ENCODE measurements around the gene CD82. TPM values are rescaled to one million over a fixed set of nuclear protein-coding genes. Genes with fewer than 3 reads are reported as not detected.
A peak's percentile ranks its signal among the peaks of the same experiment; 100 is the strongest.

CD82 gene
- total and polyA plus RNA-seq, 2 donors from 2014 or later: 59.3 to 94.4 TPM

DNA sequence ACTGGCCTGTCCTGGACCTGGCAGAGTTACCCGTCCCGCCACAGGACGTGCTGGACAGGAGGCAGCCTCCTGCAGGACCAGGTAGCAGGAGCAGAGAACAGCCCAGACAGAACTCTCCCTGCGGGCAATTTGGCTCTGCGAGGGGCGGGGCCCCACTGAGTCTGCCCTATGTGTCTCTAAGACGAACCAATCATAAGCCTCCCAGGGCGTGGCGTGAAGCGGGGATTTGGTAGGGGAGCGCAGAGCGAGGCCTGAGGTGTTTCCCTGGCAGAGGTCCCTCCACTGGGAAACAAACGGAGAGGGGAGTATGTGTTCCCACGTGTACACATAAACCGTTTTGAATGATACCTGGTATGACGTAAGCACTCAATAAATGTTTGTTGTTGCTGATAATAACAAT is 7.4 kb downstream of the CD82 start:
- no peak overlapping the region for H3K4me3 ChIP-seq (ENCODE audit: low read length in 3 of 3)
- H3K36me3 ChIP-seq (ENCODE audit: control insufficient read depth in 2 of 3, insufficient read depth in 3 of 3, low read length in 3 of 3): no peaks in the 10 kb centered on the region
- H3K4me1 ChIP-seq (ENCODE audit: control insufficient read depth in 2 of 3, insufficient read depth in 2 of 3, low read depth in 1 of 3, low read length in 3 of 3): peaks cover 0 to 2% (median 0%) of the 10 kb centered on the region in 3 donors
- FAIRE-seq: no peak
- H3K27ac ChIP-seq (ENCODE audit: low read depth in 2 of 2, low read length in 2 of 2): no peak overlapping the region
- no peaks in the 10 kb centered on the region for H3K9me3 ChIP-seq (ENCODE audit: control insufficient read depth in 2 of 3, insufficient read depth in 1 of 3, low read length in 3 of 3)
- no peak for DNase-seq
- TF ChIP-seq, protein P1, sequence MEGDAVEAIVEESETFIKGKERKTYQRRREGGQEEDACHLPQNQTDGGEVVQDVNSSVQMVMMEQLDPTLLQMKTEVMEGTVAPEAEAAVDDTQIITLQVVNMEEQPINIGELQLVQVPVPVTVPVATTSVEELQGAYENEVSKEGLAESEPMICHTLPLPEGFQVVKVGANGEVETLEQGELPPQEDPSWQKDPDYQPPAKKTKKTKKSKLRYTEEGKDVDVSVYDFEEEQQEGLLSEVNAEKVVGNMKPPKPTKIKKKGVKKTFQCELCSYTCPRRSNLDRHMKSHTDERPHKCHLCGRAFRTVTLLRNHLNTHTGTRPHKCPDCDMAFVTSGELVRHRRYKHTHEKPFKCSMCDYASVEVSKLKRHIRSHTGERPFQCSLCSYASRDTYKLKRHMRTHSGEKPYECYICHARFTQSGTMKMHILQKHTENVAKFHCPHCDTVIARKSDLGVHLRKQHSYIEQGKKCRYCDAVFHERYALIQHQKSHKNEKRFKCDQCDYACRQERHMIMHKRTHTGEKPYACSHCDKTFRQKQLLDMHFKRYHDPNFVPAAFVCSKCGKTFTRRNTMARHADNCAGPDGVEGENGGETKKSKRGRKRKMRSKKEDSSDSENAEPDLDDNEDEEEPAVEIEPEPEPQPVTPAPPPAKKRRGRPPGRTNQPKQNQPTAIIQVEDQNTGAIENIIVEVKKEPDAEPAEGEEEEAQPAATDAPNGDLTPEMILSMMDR (IDR thresholded peaks at IDR 0.05; ENCODE audit: borderline replicate concordance, extremely low read depth, insufficient read depth): no peak
- intact Hi-C loops (cut with DNase I): no loop called here
- H3K9ac ChIP-seq (ENCODE audit: low read length in 3 of 3): no peak overlapping the region
- no peaks in the 10 kb centered on the region for H3K27me3 ChIP-seq (ENCODE audit: control insufficient read depth, insufficient read depth, low read length)

DNA sequence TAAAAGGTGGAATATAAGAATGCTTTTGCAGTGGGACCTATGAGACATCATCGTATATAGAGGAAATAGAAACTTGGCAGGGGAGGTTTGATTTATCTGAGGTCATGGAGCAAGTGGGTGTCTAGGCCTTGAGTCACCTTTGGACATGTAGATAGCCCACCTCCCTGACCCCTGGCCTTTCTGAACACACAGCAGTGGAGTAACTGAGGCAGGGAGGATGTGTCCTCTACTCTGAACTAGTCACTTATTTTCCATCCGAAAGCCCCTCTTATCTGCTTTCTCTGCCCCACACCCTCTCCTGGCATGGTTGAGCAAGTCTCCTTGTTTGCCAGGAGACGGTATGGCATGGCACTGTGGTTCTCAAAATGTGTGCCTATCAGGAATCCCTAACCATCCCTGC is 7.9 kb downstream of the CD82 start:
- Histone ChIP-seq H3K27ac (ENCODE audit: low read depth in 2 of 2, low read length in 2 of 2) (no peak overlapping the region), H3K27me3 (ENCODE audit: control insufficient read depth, insufficient read depth, low read length) (no peaks in the 10 kb centered on the region), H3K4me1 (ENCODE audit: control insufficient read depth in 2 of 3, insufficient read depth in 2 of 3, low read depth in 1 of 3, low read length in 3 of 3) (peaks cover 0 to 2% (median 0%) of the 10 kb centered on the region in 3 donors), H3K36me3 (ENCODE audit: control insufficient read depth in 2 of 3, insufficient read depth in 3 of 3, low read length in 3 of 3) (no peaks in the 10 kb centered on the region), H3K9ac (ENCODE audit: low read length in 3 of 3) (no peak overlapping the region), H3K9me3 (ENCODE audit: control insufficient read depth in 2 of 3, insufficient read depth in 1 of 3, low read length in 3 of 3) (no peaks in the 10 kb centered on the region), H3K4me3 (ENCODE audit: low read length in 3 of 3) (no peak overlapping the region)
- TF ChIP-seq, protein P1 (IDR thresholded peaks at IDR 0.05; ENCODE audit: borderline replicate concordance, extremely low read depth, insufficient read depth): no peak
- DNase-seq (no peak), FAIRE-seq (no peak)
- intact Hi-C loops (cut with DNase I): no loop called here

DNA sequence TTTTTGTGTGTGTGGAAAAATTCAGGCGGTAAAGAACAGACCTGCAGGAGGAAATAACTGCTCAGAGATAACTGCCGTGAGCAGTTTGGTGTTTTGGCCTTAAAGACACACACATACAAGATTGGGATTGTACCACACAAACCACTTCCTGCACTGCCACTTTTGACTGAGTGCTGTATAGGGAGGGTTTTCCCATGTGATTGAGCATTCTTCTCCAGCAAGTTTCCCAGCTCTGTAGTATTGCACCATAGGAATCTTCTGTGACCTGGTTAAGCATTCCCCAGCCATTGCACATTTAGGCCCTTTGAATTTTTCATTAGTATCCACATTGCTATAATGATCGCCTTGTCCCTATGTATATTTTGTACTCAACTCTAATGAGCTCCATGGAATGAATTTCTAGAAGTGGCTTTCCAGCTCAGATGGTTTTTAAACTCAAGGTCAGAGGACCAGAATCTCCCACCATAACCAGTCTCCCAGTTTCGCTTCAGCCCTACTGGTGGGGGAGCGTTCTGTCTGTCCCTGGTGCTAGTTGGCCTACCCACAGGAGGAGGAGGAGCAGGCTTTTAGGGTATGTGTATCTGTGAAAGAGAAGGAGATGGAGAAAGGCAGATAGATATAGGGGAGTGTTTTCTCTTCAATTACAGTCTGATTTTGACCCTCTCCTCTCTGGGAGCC is 9.3 kb downstream of the CD82 start:
- Histone ChIP-seq H3K36me3 (ENCODE audit: control insufficient read depth in 2 of 3, insufficient read depth in 3 of 3, low read length in 3 of 3) (no peaks in the 10 kb centered on the region), H3K9ac (ENCODE audit: low read length in 3 of 3) (no peak overlapping the region), H3K4me3 (ENCODE audit: low read length in 3 of 3) (no peak overlapping the region), H3K27ac (ENCODE audit: low read depth in 2 of 2, low read length in 2 of 2) (no peak overlapping the region), H3K4me1 (ENCODE audit: control insufficient read depth in 2 of 3, insufficient read depth in 2 of 3, low read depth in 1 of 3, low read length in 3 of 3) (no peaks in the 10 kb centered on the region), H3K27me3 (ENCODE audit: control insufficient read depth, insufficient read depth, low read length) (no peaks in the 10 kb centered on the region), H3K9me3 (ENCODE audit: control insufficient read depth in 2 of 3, insufficient read depth in 1 of 3, low read length in 3 of 3) (no peaks in the 10 kb centered on the region)
- no peak for FAIRE-seq
- intact Hi-C loops (cut with DNase I): no loop called here
- DNase-seq: no peak
- TF ChIP-seq, protein P1 (IDR thresholded peaks at IDR 0.05; ENCODE audit: borderline replicate concordance, extremely low read depth, insufficient read depth): no peak

DNA sequence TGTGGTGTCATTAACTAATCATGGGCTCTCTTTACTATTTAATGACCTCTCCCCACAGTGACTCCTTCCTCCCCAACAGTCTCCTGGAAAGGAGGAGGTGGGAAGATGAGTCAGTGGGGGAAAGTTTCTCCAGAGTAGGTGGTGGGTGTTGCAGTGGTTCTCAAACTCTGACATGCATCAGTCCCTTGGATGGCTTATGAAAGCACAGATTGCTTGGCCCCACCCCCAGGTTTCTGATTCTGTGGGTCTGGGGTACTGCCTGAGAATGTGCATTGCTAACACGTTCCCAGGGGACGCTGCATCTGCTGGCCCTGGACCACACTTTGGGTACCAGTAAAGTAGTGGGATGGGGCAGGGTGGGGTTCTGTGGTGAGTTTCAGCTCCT is 9.8 kb downstream of the CD82 start:
- H3K36me3 ChIP-seq (ENCODE audit: control insufficient read depth in 2 of 3, insufficient read depth in 3 of 3, low read length in 3 of 3): no peaks in the 10 kb centered on the region
- H3K27ac ChIP-seq (ENCODE audit: low read depth in 2 of 2, low read length in 2 of 2): no peak overlapping the region
- FAIRE-seq (no peak), DNase-seq (peak in 1 of 5 donors; percentile 45)
- no peaks in the 10 kb centered on the region for H3K27me3 ChIP-seq (ENCODE audit: control insufficient read depth, insufficient read depth, low read length)
- no peak overlapping the region for H3K9ac ChIP-seq (ENCODE audit: low read length in 3 of 3)
- TF ChIP-seq, protein P1 (IDR thresholded peaks at IDR 0.05; ENCODE audit: borderline replicate concordance, extremely low read depth, insufficient read depth): no peak
- intact Hi-C loops (cut with DNase I): no loop called here
- H3K4me1 ChIP-seq (ENCODE audit: control insufficient read depth in 2 of 3, insufficient read depth in 2 of 3, low read depth in 1 of 3, low read length in 3 of 3): no peaks in the 10 kb centered on the region
- no peaks in the 10 kb centered on the region for H3K9me3 ChIP-seq (ENCODE audit: control insufficient read depth in 2 of 3, insufficient read depth in 1 of 3, low read length in 3 of 3)
- no peak overlapping the region for H3K4me3 ChIP-seq (ENCODE audit: low read length in 3 of 3)

Measured in kidney (tissue), 14 donors.